Activated naive CD4-positive, alpha-beta T cell treated with anti-CD3 and anti-CD28 coated beads, Interleukin-2, amount 10 ng/mL, durations not matched to agents 7 days and 5 days (primary cell): ENCODE data around the gene IFNA16.
"Not testable (repeated sequence)": the region's sequence is repeated elsewhere in the genome, so short reads cannot be mapped to it uniquely, and the experiment has no call there.

Source experiments
- CTCF ChIA-PET: fragments of 350-600 bp; sonication (Branson Sonifier 250); formaldehyde crosslinking; loops from one replicate; lab custom pipeline; 2021; ENCODE audit warnings: antibody characterized with exemption; lab: Charles Lee
- DNase-seq: peaks from one replicate; pipeline ENCODE4 v3.0.0-alpha.2; 2020
- H3K27ac Mint-ChIP-seq: one replicate; pipeline ENCODE4 v1.8.0; 2021; ENCODE audit warnings: mild to moderate bottlenecking, moderate library complexity, mixed read lengths
- H3K27me3 Mint-ChIP-seq: one replicate; pipeline ENCODE4 v1.8.0; 2021; ENCODE audit warnings: mild to moderate bottlenecking, mixed read lengths
- H3K36me3 Mint-ChIP-seq: one replicate; pipeline ENCODE4 v1.8.0; 2021; ENCODE audit warnings: mixed read lengths
- H3K4me1 Mint-ChIP-seq: one replicate; pipeline ENCODE4 v1.8.0; 2021; ENCODE audit warnings: mixed read lengths
- H3K4me3 Mint-ChIP-seq: one replicate; pipeline ENCODE4 v1.8.0; 2021; ENCODE audit warnings: mild to moderate bottlenecking, moderate library complexity, mixed read lengths
- H3K9me3 Mint-ChIP-seq: one replicate; pipeline ENCODE4 v1.8.0; 2021; ENCODE audit warnings: mixed read lengths

Gene IFNA16

GRCh38 chr9:21171351-21171750, 45.8 kb downstream of the IFNA16 start:
- no peaks in the 10 kb centered on the region for H3K36me3 Mint-ChIP-seq
- no peak overlapping the region for H3K4me3 Mint-ChIP-seq
- H3K27me3 Mint-ChIP-seq = peaks cover 5% of the 10 kb centered on the region
- H3K4me1 Mint-ChIP-seq = no peaks in the 10 kb centered on the region
- H3K27ac Mint-ChIP-seq = no peak overlapping the region
- CTCF ChIA-PET = no interaction called here
- no peaks in the 10 kb centered on the region for H3K9me3 Mint-ChIP-seq
- DNase-seq = no peak

GRCh38 chr9:21166560-21166959, 50.6 kb downstream of the IFNA16 start, which contains the start of gene IFNA21:
Gene IFNA21 (minus strand): TSS chr9:21166660. CDS start chr9:21166612, 48 bp downstream.
- H3K27ac Mint-ChIP-seq, CTCF ChIA-PET, H3K9me3 Mint-ChIP-seq, DNase-seq, H3K4me3 Mint-ChIP-seq, H3K36me3 Mint-ChIP-seq: not testable (repeated sequence)
- H3K4me1 Mint-ChIP-seq = peaks cover 16% of the 10 kb centered on the region
- H3K27me3 Mint-ChIP-seq = peaks cover 15% of the 10 kb centered on the region
